ENCODE results near the gene COL4A1.

GRCh38 chr13:110280231-110280813 is 26.6 kb downstream of the COL4A1 start:
- TF ChIP-seq SMARCC2 (IDR thresholded peaks at IDR 0.05) (no peak), NFIC (IDR thresholded peaks at IDR 0.05; ENCODE audit: low read length) (no peak), ZNF383 (CRISPR knock-in tag; IDR thresholded peaks at IDR 0.05; ENCODE audit: borderline replicate concordance) (no peak), POGZ (CRISPR knock-in tag; IDR thresholded peaks at IDR 0.05) (no peak), SMAD3 (CRISPR knock-in tag; IDR thresholded peaks at IDR 0.05) (no peak), MAFK (conservative IDR thresholded peaks at IDR 0.05 in 1 of 2, IDR thresholded peaks at IDR 0.05 in 1 of 2; ENCODE audit: low read length in 2 of 2) (no peak), MAX (IDR thresholded peaks at IDR 0.05) (no peak), HMGXB3 (CRISPR knock-in tag; IDR thresholded peaks at IDR 0.05; ENCODE audit: borderline replicate concordance) (no peak)
- TF ChIP-seq, protein P1, sequence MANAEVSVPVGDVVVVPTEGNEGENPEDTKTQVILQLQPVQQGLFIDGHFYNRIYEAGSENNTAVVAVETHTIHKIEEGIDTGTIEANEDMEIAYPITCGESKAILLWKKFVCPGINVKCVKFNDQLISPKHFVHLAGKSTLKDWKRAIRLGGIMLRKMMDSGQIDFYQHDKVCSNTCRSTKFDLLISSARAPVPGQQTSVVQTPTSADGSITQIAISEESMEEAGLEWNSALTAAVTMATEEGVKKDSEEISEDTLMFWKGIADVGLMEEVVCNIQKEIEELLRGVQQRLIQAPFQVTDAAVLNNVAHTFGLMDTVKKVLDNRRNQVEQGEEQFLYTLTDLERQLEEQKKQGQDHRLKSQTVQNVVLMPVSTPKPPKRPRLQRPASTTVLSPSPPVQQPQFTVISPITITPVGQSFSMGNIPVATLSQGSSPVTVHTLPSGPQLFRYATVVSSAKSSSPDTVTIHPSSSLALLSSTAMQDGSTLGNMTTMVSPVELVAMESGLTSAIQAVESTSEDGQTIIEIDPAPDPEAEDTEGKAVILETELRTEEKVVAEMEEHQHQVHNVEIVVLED (CRISPR knock-in tag; IDR thresholded peaks at IDR 0.05; ENCODE audit: borderline replicate concordance), result no peak
